Astrocyte of the cerebellum (primary cell): ENCODE measurements around the gene KHSRP.

ENCODE experiments used
- DNase-seq: peaks from one replicate; pipeline ENCODE4 v3.0.0-alpha.2; 2011; ENCODE audit warnings: low read depth
- H3K4me3 ChIP-seq: 2 replicates; pipeline ENCODE4 v1.5.1; 2011; ENCODE audit warnings: mild to moderate bottlenecking, low read depth, low read length, moderate library complexity
- CTCF ChIP-seq: IDR thresholded peaks from 2 replicates; pipeline ENCODE4 v1.5.1; 2012; ENCODE audit warnings: low read length, low read depth, moderate library complexity, mild to moderate bottlenecking; ENCODE audit errors: missing control alignments
- in situ Hi-C: cut with HindIII; loops from 2 replicates; pipeline ENCODE4 v1.10.0; 2017; ENCODE audit warnings: low sequenced_read_pairs

The KHSRP gene

DNA sequence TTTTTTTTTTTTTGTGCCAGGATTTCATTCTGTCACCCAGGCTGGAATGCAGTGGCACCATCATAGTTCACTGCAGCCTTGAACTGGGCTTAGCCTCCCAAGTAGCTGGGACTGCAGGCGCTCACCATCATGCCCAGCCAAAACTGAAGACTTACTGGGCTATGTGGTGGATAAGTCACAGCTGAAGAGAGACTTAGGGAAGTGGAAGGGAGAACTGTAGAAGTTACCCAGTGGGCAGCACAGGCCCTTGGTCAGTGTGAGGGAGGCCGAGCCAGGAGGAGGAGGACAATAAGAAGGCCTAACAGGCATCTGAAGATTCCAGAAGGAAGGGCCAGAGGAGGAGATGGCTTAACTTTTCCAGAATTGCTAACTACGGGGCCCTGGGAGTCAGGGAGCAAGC lies 44.9 kb downstream of the KHSRP start:
- DNase-seq, result no peak
- no peak for TF ChIP-seq CTCF
- in situ Hi-C loops, result no loop called here
- H3K4me3 ChIP-seq, result no peak overlapping the region

- DNase-seq, result no peak
Observed at GRCh38 chr19:6378486-6378885, 46.1 kb downstream of the KHSRP start.

DNA sequence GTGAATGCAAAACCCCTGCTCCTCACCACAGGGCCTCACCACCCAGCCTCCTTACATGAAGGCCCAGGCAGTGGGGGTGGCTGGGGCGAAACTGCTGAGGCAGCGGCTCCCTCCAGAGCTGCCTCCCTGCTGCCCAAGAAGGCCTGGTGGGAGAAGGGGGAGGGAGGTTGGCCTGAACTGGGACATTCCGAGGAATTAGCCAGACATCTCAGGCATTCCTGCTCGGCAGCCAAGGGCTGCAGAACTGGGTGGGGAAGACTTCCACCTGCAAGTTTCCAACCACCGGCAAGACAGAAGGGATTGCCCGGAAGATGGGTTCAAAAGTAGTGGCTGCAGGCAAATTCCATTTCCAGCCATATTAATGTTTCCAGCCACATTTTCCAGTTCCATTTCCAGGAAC lies 46.6 kb downstream of the KHSRP start:
- in situ Hi-C loops, result no loop called here
- DNase-seq, result peak; percentile 18

More at GRCh38 chr19:6378486-6378885, 46.1 kb downstream of the KHSRP start:
- in situ Hi-C loops, result no loop called here
- no peak overlapping the region for H3K4me3 ChIP-seq
- no peak for TF ChIP-seq CTCF

DNA sequence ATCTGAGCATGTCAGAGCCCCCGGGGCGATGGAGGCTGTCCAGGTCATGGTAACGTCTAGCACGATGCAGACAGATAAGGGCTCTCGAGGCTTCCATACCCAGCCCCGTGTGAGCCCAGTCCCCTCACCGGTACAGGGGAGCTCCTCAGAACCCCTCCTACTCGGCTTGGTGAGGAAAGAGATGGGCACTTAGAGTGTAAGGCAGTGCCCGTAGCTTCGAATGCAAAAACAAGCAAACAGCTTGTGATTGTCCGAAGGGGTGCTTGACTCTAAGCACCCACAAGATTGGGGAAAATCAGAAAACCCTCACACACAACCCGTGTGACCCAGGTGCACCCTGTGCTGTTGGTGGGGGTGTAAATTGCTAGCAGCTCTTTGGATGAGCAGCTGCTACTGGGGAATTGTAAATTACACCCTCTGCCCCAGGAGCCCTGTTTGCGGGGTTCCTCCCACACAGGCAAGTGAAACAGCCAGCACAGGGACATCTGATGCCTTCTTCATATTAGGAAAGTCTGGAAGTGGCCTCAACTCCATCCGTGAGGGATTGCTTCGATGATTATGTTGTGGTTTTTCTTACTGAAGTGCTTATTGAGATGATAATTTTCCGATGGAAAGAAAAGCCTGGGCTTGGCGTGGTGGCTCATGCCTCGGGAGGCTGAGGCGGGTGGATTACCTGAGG lies 48.0 kb downstream of the KHSRP start:
- in situ Hi-C loops, result no loop called here
- H3K4me3 ChIP-seq, result no peak overlapping the region
- no peak for TF ChIP-seq CTCF
- no peak for DNase-seq

More for the DNA sequence above, 46.6 kb downstream of the KHSRP start:
- no peak overlapping the region for H3K4me3 ChIP-seq
- no peak for TF ChIP-seq CTCF

GRCh38 chr19:6375411-6376010 lies 49.1 kb downstream of the KHSRP start, which contains the start of gene PSPN:
PSPN (minus strand) TSS chr19:6375933; CDS start chr19:6375849, 84 bp downstream.
- in situ Hi-C loops, result no loop called here
- TF ChIP-seq CTCF, result no peak
- no peak for DNase-seq
- H3K4me3 ChIP-seq, result no peak within 1 kb of the TSS

GRCh38 chr19:6374711-6375410 lies 49.8 kb downstream of the KHSRP start:
- no peak for TF ChIP-seq CTCF
- no peak overlapping the region for H3K4me3 ChIP-seq
- in situ Hi-C loops, result no loop called here
- DNase-seq, result no peak
